Measurements from ENCODE around the gene RSU1.
"Not testable (repeated sequence)": the region's sequence is repeated elsewhere in the genome, so short reads cannot be mapped to it uniquely, and the experiment has no call there.

Gene RSU1

GRCh38 chr10:16777473-16778370 is 39.5 kb downstream of the RSU1 start:
- no peak for DNase-seq

- no peak for DNase-seq
Observed at GRCh38 chr10:16776896-16777295, 40.3 kb downstream of the RSU1 start.

- DNase-seq, result no peak
Observed at GRCh38 chr10:16773334-16773733, 43.9 kb downstream of the RSU1 start.

GRCh38 chr10:16770670-16771069 is 46.6 kb downstream of the RSU1 start:
- no peak for DNase-seq

- no peak for DNase-seq
Observed at GRCh38 chr10:16770141-16770540, 47.1 kb downstream of the RSU1 start.

- DNase-seq, result no peak
Observed at GRCh38 chr10:16769331-16769730, 47.9 kb downstream of the RSU1 start.

- no peak for DNase-seq
Observed at GRCh38 chr10:16768702-16769101, 48.5 kb downstream of the RSU1 start.

GRCh38 chr10:16765509-16766375 is 51.5 kb downstream of the RSU1 start:
- DNase-seq, result no peak

- DNase-seq, result no peak
Observed at GRCh38 chr10:16761300-16761699, 55.9 kb downstream of the RSU1 start.

- DNase-seq, result no peak
Observed at GRCh38 chr10:16756561-16757221, 60.5 kb downstream of the RSU1 start.

GRCh38 chr10:16754765-16755164 is 62.5 kb downstream of the RSU1 start:
- DNase-seq, result no peak

GRCh38 chr10:16752849-16753248 is 64.4 kb downstream of the RSU1 start:
- not testable (repeated sequence) for DNase-seq

GRCh38 chr10:16752099-16752498 is 65.1 kb downstream of the RSU1 start:
- DNase-seq, result no peak

GRCh38 chr10:16751244-16751643 is 66.0 kb downstream of the RSU1 start:
- no peak for DNase-seq

GRCh38 chr10:16750461-16750860 is 66.8 kb downstream of the RSU1 start:
- DNase-seq, result no peak

- no peak for DNase-seq
Observed at GRCh38 chr10:16748749-16749148, 68.5 kb downstream of the RSU1 start.

GRCh38 chr10:16746856-16747255 is 70.4 kb downstream of the RSU1 start:
- no peak for DNase-seq

GRCh38 chr10:16745061-16745460 is 72.2 kb downstream of the RSU1 start:
- no peak for DNase-seq

GRCh38 chr10:16742165-16742960 is 74.9 kb downstream of the RSU1 start:
- DNase-seq, result no peak

GRCh38 chr10:16741540-16741939 is 75.7 kb downstream of the RSU1 start:
- DNase-seq, result no peak

- DNase-seq, result no peak
Observed at GRCh38 chr10:16737420-16737819, 79.8 kb downstream of the RSU1 start.

- DNase-seq, result no peak
Observed at GRCh38 chr10:16735671-16736070, 81.6 kb downstream of the RSU1 start.

Measured in activated gamma-delta T cell (primary cell).